ENCODE results near the gene IL9R. TPM values are rescaled to one million over a fixed set of nuclear protein-coding genes. Genes with fewer than 3 reads are reported as not detected.

The IL9R gene
- total and polyA plus RNA-seq, 9 of the 15 experiments (the other 6 are each of a cell fraction or from before 2014, with no cell fraction given) = 0.58 to 2.7 (median 1.6) TPM

DNA sequence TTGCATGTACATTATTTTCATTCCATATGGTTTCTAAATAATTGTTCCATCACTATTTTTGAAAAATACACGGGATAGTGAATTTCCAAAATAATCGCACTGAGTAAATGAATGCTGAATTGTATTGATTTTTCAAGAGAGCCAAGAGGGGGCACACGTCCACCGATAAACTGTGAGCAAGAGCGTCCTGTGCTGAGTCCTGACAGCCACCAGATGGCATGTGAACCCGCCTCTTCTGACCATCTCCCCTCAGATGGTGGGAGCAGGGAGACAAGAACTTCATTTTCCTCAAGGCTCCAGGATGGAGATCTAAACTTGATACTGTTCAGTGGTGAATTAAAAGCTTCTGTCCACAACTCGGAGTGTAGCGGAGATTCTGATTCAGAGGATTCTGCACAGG lies 30.6 kb upstream of the IL9R start (continued):
- TF ChIP-seq, protein P1, sequence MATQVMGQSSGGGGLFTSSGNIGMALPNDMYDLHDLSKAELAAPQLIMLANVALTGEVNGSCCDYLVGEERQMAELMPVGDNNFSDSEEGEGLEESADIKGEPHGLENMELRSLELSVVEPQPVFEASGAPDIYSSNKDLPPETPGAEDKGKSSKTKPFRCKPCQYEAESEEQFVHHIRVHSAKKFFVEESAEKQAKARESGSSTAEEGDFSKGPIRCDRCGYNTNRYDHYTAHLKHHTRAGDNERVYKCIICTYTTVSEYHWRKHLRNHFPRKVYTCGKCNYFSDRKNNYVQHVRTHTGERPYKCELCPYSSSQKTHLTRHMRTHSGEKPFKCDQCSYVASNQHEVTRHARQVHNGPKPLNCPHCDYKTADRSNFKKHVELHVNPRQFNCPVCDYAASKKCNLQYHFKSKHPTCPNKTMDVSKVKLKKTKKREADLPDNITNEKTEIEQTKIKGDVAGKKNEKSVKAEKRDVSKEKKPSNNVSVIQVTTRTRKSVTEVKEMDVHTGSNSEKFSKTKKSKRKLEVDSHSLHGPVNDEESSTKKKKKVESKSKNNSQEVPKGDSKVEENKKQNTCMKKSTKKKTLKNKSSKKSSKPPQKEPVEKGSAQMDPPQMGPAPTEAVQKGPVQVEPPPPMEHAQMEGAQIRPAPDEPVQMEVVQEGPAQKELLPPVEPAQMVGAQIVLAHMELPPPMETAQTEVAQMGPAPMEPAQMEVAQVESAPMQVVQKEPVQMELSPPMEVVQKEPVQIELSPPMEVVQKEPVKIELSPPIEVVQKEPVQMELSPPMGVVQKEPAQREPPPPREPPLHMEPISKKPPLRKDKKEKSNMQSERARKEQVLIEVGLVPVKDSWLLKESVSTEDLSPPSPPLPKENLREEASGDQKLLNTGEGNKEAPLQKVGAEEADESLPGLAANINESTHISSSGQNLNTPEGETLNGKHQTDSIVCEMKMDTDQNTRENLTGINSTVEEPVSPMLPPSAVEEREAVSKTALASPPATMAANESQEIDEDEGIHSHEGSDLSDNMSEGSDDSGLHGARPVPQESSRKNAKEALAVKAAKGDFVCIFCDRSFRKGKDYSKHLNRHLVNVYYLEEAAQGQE (IDR thresholded peaks at IDR 0.05; ENCODE audit: borderline replicate concordance) = peak; percentile 91
- TF ChIP-seq, protein P1 (CRISPR knock-in tag; IDR thresholded peaks at IDR 0.05; ENCODE audit: low read depth) = no peak
- peak; percentile 42; the same call in 1 of the 2 replicates for TF ChIP-seq ZNF24 (IDR thresholded peaks at IDR 0.05)
- TF ChIP-seq, protein P2, sequence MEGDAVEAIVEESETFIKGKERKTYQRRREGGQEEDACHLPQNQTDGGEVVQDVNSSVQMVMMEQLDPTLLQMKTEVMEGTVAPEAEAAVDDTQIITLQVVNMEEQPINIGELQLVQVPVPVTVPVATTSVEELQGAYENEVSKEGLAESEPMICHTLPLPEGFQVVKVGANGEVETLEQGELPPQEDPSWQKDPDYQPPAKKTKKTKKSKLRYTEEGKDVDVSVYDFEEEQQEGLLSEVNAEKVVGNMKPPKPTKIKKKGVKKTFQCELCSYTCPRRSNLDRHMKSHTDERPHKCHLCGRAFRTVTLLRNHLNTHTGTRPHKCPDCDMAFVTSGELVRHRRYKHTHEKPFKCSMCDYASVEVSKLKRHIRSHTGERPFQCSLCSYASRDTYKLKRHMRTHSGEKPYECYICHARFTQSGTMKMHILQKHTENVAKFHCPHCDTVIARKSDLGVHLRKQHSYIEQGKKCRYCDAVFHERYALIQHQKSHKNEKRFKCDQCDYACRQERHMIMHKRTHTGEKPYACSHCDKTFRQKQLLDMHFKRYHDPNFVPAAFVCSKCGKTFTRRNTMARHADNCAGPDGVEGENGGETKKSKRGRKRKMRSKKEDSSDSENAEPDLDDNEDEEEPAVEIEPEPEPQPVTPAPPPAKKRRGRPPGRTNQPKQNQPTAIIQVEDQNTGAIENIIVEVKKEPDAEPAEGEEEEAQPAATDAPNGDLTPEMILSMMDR (IDR thresholded peaks at IDR 0.05 in 2 of 3, conservative IDR thresholded peaks at IDR 0.05 in 1 of 3; ENCODE audit: insufficient read depth in 2 of 3, low read depth in 1 of 3, low read length in 3 of 3) = peak; percentile 85 to 99 (median 99)
- TF ChIP-seq JUN (IDR thresholded peaks at IDR 0.05; ENCODE audit: borderline replicate concordance, low read depth, low read length) = 0 out of 2 replicates have a peak, but pooled peaks have one; percentile 20
- no peak for TF ChIP-seq JUN (CRISPR knock-in tag; IDR thresholded peaks at IDR 0.05; ENCODE audit: borderline replicate concordance)
- TF ChIP-seq SMC3 (conservative IDR thresholded peaks at IDR 0.05; ENCODE audit: insufficient read depth, low read depth, low read length) = peak; percentile 88
- TF ChIP-seq CC2D1A (IDR thresholded peaks at IDR 0.05) = peak; percentile 56
- TF ChIP-seq ARID2 (IDR thresholded peaks at IDR 0.05) = peak; percentile 90
- TF ChIP-seq CTBP1 (IDR thresholded peaks at IDR 0.05; ENCODE audit: borderline replicate concordance) = peak; percentile 34; the same call in 1 of the 2 replicates
- TF ChIP-seq, protein P3, sequence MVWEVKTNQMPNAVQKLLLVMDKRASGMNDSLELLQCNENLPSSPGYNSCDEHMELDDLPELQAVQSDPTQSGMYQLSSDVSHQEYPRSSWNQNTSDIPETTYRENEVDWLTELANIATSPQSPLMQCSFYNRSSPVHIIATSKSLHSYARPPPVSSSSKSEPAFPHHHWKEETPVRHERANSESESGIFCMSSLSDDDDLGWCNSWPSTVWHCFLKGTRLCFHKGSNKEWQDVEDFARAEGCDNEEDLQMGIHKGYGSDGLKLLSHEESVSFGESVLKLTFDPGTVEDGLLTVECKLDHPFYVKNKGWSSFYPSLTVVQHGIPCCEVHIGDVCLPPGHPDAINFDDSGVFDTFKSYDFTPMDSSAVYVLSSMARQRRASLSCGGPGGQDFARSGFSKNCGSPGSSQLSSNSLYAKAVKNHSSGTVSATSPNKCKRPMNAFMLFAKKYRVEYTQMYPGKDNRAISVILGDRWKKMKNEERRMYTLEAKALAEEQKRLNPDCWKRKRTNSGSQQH (CRISPR knock-in tag; IDR thresholded peaks at IDR 0.05) = no peak
- 0 out of 2 replicates have a peak, but pooled peaks have one; percentile 22 for TF ChIP-seq KLF16 (IDR thresholded peaks at IDR 0.05)
- TF ChIP-seq, protein P4, sequence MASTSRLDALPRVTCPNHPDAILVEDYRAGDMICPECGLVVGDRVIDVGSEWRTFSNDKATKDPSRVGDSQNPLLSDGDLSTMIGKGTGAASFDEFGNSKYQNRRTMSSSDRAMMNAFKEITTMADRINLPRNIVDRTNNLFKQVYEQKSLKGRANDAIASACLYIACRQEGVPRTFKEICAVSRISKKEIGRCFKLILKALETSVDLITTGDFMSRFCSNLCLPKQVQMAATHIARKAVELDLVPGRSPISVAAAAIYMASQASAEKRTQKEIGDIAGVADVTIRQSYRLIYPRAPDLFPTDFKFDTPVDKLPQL (IDR thresholded peaks at IDR 0.05; ENCODE audit: extremely low read depth, insufficient read length) = no peak
